Fibroblast of skin of scalp (primary cell): ENCODE results near the gene KIAA0408.
"Not testable (repeated sequence)": the region's sequence is repeated elsewhere in the genome, so short reads cannot be mapped to it uniquely, and the experiment has no call there.

Experiments used
- DNase-seq: peaks from one replicate; pipeline ENCODE4 v3.0.0-alpha.2; 2013

KIAA0408 gene

GRCh38 chr6:127462376-127462775 lies 3.2 kb upstream of the KIAA0408 start:
- no peak for DNase-seq

GRCh38 chr6:127460465-127460864 lies 1.3 kb upstream of the KIAA0408 start:
- DNase-seq = no peak

- peak; percentile 10 for DNase-seq
Observed at GRCh38 chr6:127458817-127459216, 372 bp downstream of the KIAA0408 start.

- no peak for DNase-seq
Observed at GRCh38 chr6:127458222-127458621, 967 bp downstream of the KIAA0408 start.

- peak; percentile 56 for DNase-seq
Observed at GRCh38 chr6:127457456-127458064, 1.6 kb downstream of the KIAA0408 start.

- DNase-seq = no peak
Observed at GRCh38 chr6:127456465-127456864, 2.7 kb downstream of the KIAA0408 start.

- no peak for DNase-seq
Observed at GRCh38 chr6:127453845-127454619, 5.2 kb downstream of the KIAA0408 start.

- no peak for DNase-seq
Observed at GRCh38 chr6:127452803-127453202, 6.4 kb downstream of the KIAA0408 start.

GRCh38 chr6:127451388-127451787 lies 7.8 kb downstream of the KIAA0408 start:
- no peak for DNase-seq

- no peak for DNase-seq
Observed at GRCh38 chr6:127447780-127448179, 11.4 kb downstream of the KIAA0408 start.

- no peak for DNase-seq
Observed at GRCh38 chr6:127446356-127446755, 12.8 kb downstream of the KIAA0408 start.

- DNase-seq = no peak
Observed at GRCh38 chr6:127441881-127442280, 17.3 kb downstream of the KIAA0408 start.

GRCh38 chr6:127439718-127440117 lies 19.5 kb downstream of the KIAA0408 start:
- no peak for DNase-seq

- DNase-seq = no peak
Observed at GRCh38 chr6:127436578-127437110, 22.5 kb downstream of the KIAA0408 start.

GRCh38 chr6:127435626-127436220 lies 23.5 kb downstream of the KIAA0408 start:
- DNase-seq = no peak

GRCh38 chr6:127434651-127435050 lies 24.5 kb downstream of the KIAA0408 start:
- DNase-seq = no peak

GRCh38 chr6:127428562-127428961 lies 30.6 kb downstream of the KIAA0408 start:
- not testable (repeated sequence) for DNase-seq

- DNase-seq = no peak
Observed at GRCh38 chr6:127423921-127424320, 35.3 kb downstream of the KIAA0408 start.

- DNase-seq = not testable (repeated sequence)
Observed at GRCh38 chr6:127421164-127421563, 38.0 kb downstream of the KIAA0408 start.

GRCh38 chr6:127420556-127420955 lies 38.6 kb downstream of the KIAA0408 start:
- peak; percentile 90 for DNase-seq

- no peak for DNase-seq
Observed at GRCh38 chr6:127415096-127415495, 44.1 kb downstream of the KIAA0408 start.

GRCh38 chr6:127413123-127413522 lies 46.1 kb downstream of the KIAA0408 start:
- DNase-seq = not testable (repeated sequence)

- DNase-seq = not testable (repeated sequence)
Observed at GRCh38 chr6:127412016-127412415, 47.2 kb downstream of the KIAA0408 start.
